AG09319 (cell line): ENCODE results near the gene GEMIN7.

ENCODE experiments used
- DNase-seq: peaks from one replicate; pipeline ENCODE4 v3.0.0-alpha.2; 2010; ENCODE audit warnings: low read depth; ENCODE audit errors: extremely low read depth
- TF ChIP-seq, protein P1 (sequence below): IDR thresholded peaks from 2 replicates; pipeline ENCODE4 v1.5.1; 2011; ENCODE audit warnings: low read depth, mild to moderate bottlenecking, inconsistent platforms, low read length, moderate library complexity

GEMIN7 gene

DNA sequence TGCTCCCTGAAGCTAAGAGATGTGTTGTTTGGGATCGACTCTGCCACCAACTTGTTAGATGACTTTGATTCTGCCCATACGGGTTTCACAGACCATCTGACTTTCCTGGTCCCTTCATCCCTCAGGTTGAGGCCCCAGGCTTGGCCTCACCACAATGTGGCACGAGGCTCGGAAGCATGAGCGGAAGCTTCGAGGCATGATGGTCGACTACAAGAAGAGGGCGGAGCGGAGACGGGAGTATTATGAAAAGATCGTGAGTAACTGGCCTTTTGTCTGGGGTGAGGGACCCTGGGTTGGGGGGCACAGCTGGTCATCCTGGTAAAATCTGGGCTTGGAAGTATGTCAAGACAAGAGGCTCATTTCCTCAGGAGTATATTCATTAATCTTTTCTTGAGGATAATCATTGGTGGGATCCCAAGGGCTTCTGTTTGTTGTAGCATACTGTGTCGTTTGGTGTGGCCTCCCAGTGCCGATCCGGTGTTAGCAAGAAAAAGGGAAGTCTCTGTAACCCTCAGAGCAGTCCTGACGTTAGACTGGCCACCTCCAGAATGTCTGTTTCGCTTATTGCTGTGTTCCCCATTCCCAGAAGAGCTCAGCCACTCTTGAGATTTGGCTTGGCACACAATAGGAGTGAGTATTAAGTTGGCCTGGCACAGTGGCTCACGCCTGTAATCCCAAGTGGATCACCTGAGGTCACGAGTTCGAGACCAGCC lies 38.8 kb upstream of the GEMIN7 start:
- TF ChIP-seq, protein P1, sequence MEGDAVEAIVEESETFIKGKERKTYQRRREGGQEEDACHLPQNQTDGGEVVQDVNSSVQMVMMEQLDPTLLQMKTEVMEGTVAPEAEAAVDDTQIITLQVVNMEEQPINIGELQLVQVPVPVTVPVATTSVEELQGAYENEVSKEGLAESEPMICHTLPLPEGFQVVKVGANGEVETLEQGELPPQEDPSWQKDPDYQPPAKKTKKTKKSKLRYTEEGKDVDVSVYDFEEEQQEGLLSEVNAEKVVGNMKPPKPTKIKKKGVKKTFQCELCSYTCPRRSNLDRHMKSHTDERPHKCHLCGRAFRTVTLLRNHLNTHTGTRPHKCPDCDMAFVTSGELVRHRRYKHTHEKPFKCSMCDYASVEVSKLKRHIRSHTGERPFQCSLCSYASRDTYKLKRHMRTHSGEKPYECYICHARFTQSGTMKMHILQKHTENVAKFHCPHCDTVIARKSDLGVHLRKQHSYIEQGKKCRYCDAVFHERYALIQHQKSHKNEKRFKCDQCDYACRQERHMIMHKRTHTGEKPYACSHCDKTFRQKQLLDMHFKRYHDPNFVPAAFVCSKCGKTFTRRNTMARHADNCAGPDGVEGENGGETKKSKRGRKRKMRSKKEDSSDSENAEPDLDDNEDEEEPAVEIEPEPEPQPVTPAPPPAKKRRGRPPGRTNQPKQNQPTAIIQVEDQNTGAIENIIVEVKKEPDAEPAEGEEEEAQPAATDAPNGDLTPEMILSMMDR = no peak
- no peak for DNase-seq

DNA sequence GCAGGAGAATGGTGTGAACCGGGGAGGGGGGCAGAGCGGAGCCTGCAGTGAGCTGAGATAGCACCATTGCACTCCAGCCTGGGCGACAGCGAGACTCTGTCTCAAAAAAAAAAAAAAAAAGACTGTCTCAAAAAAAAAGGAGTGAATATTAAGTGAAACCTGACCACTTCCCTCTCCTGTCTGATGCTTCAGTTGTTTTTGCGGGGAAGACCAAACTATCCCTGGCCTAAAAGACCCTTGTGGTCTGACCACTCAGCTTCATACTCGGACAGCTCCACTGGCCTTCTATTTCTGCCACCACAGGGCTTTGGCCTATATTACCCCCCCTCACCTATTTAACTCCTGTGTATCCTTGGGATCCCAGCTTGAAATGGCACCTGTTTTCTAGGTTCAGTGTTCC lies 37.9 kb upstream of the GEMIN7 start:
- DNase-seq = no peak
- TF ChIP-seq, protein P1 = no peak

DNA sequence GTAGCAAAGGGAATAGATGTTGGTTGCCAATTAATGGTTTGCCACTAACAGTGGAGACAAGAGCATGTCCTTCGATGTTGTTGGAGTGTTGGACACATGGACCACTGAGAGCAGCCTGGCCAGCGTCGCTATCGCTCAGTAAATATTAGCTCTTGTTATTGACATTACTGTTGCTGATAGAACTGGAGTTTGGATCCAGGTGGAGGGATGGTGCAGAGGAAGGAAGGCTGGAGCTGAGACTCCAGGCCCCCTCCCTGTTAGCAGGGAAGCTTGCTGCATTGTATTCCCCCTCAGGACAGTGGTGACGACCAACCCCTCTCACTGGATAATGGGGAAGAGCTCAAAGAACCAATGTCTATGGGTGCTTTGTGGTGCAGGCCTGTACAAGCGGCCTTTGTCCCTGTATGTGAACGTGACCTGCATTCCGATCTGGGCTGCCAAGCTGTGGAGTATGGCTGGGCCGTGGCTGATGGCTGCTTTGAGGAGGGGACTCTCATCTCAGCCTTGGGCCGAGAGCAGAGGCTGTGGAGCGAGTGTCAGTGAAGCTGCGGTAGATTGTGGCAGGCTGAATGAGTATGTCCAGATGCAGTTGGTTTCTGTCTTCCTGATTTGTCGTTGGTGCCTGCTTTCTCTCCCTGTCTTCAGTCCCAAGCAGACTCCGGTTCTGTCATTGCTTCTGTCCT lies 33.2 kb upstream of the GEMIN7 start:
- TF ChIP-seq, protein P1 = no peak
- no peak for DNase-seq

DNA sequence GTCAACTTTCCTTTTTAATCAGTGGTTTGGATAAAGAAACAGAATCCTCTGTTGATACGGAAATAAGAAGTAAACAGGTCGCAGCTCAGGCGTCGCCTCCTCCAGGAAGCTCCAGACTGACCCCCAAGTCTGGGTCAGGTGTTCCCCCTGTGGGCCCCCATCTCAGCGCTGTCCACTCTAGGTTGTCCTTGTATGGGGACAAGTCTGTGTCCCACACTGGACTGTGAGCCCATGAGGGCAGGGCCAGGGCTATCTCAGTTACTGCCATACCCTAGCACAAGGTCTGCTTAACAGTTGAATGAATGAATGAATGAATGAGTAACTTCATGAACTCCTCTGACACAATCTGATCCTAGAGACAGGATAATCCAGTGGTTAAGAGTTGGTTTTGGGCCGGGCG lies 32.7 kb upstream of the GEMIN7 start:
- TF ChIP-seq, protein P1 = no peak
- DNase-seq = no peak

DNA sequence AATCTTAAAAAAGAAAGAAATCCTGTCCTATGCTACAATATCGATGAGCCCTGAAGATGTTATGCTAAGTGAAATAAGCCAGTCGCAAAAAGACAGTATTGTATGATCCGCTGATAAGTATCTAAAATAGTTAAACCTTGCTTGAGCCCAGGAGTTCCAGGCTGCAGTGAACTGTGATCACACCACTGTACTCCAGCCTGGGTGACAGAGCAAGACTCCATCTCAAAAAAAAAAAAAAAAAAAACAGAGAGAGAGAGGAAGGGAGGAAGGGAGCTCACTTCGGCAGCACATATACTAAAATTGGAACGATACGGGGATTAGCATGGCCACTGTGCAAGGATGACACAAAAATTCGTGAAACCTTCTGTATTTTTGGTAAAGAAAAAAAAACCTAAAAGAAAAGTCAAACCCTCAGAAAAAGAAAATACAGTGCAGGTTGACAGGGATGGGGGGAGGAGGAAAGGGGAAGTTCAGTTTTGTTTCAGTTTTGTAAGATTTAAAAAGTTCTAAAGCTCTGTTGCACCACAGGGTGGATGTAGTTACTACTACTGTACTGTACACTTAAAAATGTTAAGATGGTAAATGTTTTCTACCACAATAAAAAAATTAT lies 31.8 kb upstream of the GEMIN7 start:
- TF ChIP-seq, protein P1 = no peak
- DNase-seq = no peak

DNA sequence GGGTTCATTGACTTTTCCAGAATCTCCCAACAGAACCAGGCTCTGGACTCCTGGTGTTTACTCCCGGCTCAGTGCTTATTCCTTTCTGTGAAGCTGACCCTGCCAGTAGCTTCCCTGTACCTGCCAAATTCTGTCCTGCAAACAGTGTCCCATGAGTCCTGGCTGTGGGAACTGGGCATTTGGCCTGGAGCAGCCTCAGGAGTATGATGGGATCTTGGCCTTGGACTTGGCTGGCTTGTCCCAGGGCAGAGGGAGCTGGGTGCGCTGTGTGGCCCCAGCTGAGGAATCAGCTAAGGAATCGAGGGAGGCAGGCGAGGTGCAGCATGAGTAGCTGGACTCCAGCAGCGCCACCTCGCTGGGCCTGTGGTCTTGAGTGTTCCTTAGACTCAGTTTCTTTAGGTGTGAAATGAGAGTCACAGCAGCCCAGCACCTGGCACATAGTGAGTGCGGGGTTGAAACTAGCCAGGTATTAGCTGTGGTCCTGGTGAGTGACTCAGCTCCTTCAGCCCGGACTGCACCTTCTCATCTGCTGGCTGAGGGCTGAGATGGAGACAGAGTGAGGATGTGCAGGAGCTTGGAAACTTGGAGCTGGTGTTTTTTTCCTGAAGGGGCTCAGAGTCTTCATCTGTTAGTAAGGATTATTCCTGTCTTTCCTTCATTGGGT lies 29.9 kb upstream of the GEMIN7 start:
- TF ChIP-seq, protein P1 = no peak
- no peak for DNase-seq
